Calu3 (cell line): ENCODE measurements around the gene KCND3. TPM values are rescaled to one million over a fixed set of nuclear protein-coding genes. Genes with fewer than 3 reads are reported as not detected.

Experiments used
- BruUV-seq: library from RNA; stranded (reverse); fragments of 400-500 nt; replicated peaks from 2 replicates; lab custom pipeline; 2021; lab: Mats Ljungman, UMichigan
- CTCF ChIA-PET: fragments of 300-600 bp; sonication (Branson Sonifier 250); formaldehyde crosslinking; loops from one replicate; lab custom pipeline; 2022; ENCODE audit warnings: antibody characterized with exemption; lab: Charles Lee
- DNase-seq: peaks from one replicate; pipeline ENCODE4 v3.0.0; 2022
- H3K27ac Mint-ChIP-seq: one replicate; pipeline ENCODE4 v1.8.0; 2022; ENCODE audit warnings: mixed read lengths; ENCODE audit not compliant: unreplicated experiment
- H3K27me3 Mint-ChIP-seq: one replicate; pipeline ENCODE4 v1.8.0; 2022; ENCODE audit warnings: mixed read lengths; ENCODE audit not compliant: unreplicated experiment
- H3K36me3 Mint-ChIP-seq: one replicate; pipeline ENCODE4 v1.8.0; 2022; ENCODE audit warnings: mild to moderate bottlenecking, moderate library complexity, mixed read lengths; ENCODE audit not compliant: insufficient read depth, unreplicated experiment
- H3K4me1 Mint-ChIP-seq: one replicate; pipeline ENCODE4 v1.8.0; 2022; ENCODE audit warnings: mild to moderate bottlenecking, low read depth, mixed read lengths; ENCODE audit not compliant: unreplicated experiment
- H3K4me3 Mint-ChIP-seq: one replicate; pipeline ENCODE4 v1.8.0; 2022; ENCODE audit warnings: mild to moderate bottlenecking, low read depth, moderate library complexity, mixed read lengths; ENCODE audit not compliant: unreplicated experiment
- H3K9me3 Mint-ChIP-seq: one replicate; pipeline ENCODE4 v1.8.0; 2022; ENCODE audit warnings: low read depth, mixed read lengths; ENCODE audit not compliant: unreplicated experiment
- intact Hi-C: fragments of 100-400 bp; cut with micrococcal nuclease; formaldehyde crosslinking; loops from one replicate; pipeline ENCODE4 v1.10.0; 2022; ENCODE audit not compliant: unreplicated experiment
- total RNA-seq: library from RNA; stranded (reverse); gene quantifications from 2 replicates; pipeline ENCODE4 v1.2.3, GENCODE V29; 2022
- TF ChIP-seq, protein P1 (sequence below): fragments of 200-600 bp; IDR thresholded peaks from one replicate; pipeline ENCODE4 v1.8.0; 2022; ENCODE audit warnings: antibody characterized with exemption; ENCODE audit not compliant: unreplicated experiment

The KCND3 gene
- total RNA-seq, 1 experiment from 2014 or later = 0.07 TPM

DNA sequence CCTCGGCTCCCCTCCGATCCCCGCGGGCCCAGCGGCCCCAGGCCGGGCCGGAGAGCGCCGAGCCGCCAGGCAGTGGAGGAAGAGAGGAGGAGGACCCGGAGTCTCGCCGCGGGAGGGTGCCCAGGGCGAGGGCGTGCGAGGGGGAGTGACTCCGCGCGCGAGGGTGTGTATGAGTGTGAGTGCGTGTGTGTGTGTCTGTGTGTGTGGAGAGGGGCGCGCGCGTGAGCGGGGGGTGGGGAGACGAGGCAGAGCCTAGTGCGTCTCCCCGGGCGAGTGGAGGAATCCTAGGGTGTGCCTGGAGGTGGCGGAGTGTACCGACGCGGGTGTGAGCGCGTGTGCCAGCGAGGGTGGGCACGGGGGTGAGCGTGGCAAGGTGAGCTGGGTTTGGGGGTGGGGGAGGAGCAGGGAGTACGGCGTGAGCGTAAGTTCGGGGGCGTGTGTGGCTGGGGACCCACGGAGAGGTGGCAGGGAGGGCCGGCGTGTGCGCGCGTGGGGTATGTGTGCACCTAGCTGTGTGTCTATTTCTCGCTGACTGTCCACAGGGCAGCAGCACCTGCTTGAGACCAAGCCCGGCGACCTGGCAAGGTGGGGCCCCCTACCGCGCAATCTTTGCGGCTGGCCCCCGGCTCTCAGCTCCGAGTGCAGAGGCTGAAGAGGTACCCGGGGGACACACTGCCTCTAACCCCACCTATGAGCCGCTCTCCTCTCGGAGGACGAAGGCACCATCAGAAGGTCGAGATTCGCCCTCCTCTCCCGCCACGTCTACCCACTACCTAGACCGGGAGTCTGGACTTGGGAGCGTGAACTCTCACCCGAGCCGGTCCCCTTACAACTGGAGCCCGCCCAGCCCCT, 784 bp upstream of the KCND3 start:
- Mint-ChIP-seq H3K36me3 (peaks cover 6% of the 10 kb centered on the region), H3K27ac (no peak overlapping the region), H3K4me1 (peaks cover 8% of the 10 kb centered on the region), H3K9me3 (no peaks in the 10 kb centered on the region), H3K27me3 (peaks cover 71% of the 10 kb centered on the region), H3K4me3 (peak overlapping the region; percentile 79)
- intact Hi-C loops = no loop called here
- peak; percentile 2 for DNase-seq
- CTCF ChIA-PET = no interaction called here
- no TSS peak for BruUV-seq
- TF ChIP-seq, protein P1, sequence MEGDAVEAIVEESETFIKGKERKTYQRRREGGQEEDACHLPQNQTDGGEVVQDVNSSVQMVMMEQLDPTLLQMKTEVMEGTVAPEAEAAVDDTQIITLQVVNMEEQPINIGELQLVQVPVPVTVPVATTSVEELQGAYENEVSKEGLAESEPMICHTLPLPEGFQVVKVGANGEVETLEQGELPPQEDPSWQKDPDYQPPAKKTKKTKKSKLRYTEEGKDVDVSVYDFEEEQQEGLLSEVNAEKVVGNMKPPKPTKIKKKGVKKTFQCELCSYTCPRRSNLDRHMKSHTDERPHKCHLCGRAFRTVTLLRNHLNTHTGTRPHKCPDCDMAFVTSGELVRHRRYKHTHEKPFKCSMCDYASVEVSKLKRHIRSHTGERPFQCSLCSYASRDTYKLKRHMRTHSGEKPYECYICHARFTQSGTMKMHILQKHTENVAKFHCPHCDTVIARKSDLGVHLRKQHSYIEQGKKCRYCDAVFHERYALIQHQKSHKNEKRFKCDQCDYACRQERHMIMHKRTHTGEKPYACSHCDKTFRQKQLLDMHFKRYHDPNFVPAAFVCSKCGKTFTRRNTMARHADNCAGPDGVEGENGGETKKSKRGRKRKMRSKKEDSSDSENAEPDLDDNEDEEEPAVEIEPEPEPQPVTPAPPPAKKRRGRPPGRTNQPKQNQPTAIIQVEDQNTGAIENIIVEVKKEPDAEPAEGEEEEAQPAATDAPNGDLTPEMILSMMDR = no peak

DNA sequence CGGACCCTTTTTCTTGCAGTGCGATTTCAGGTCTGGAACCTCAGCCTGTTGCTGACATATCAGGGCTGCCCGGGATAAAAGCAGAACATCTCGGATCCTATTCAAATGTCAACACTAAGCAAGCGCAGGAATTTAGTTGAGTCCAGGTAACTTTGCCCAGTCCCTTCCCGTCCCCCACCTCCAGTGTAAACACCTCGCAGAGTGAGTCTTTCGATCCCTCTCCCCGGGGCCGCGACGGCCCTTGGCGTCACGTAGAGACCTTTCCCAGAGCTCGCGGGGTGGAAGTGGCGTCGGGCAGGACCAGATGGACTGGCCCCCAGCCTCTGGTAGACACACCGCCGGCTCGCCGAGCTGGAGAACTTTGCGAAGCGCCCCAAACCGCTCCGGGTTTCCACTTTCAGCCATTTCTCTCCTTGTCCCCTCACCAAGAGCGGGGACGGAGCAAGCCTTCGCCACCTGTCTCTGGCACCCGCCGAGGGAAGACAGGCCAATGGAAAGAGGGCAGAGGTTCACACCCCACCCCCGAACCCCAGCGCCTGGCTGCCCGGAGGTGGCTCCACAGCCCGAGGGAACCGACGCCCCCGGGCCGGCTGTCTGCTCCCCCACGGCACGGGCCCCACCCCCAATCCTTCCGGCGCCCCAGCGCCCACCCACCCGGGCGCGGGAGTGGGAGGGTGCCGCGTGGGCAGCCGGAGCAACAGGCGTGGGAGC, 570 bp downstream of the KCND3 start:
- TF ChIP-seq, protein P1 = no peak
- no peak overlapping the region for H3K4me3 Mint-ChIP-seq
- peaks cover 71% of the 10 kb centered on the region for H3K27me3 Mint-ChIP-seq
- CTCF ChIA-PET = no interaction called here
- no TSS peak for BruUV-seq
- DNase-seq = no peak
- H3K4me1 Mint-ChIP-seq = peaks cover 8% of the 10 kb centered on the region
- H3K27ac Mint-ChIP-seq = no peak overlapping the region
- intact Hi-C loops = no loop called here
- H3K36me3 Mint-ChIP-seq = peaks cover 6% of the 10 kb centered on the region
- no peaks in the 10 kb centered on the region for H3K9me3 Mint-ChIP-seq

DNA sequence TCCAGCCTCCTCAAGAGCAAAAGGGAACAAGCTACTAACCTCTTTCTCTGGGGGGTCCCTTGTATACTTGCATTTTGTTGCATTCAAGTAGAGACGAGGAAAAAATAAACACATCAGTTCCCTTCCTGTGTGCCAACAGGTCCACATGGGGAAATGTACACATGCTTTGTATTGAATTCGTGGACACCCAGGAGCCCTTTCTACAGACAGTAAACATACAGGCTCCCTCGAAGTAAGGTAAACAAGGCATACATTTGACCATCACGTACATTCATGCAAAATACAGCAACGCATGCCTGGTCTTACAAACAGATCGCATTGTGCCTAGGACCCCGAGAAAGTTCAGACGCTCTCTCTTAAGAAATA, 1.1 kb downstream of the KCND3 start:
- intact Hi-C loops = no loop called here
- no TSS peak for BruUV-seq
- CTCF ChIA-PET = no interaction called here

DNA sequence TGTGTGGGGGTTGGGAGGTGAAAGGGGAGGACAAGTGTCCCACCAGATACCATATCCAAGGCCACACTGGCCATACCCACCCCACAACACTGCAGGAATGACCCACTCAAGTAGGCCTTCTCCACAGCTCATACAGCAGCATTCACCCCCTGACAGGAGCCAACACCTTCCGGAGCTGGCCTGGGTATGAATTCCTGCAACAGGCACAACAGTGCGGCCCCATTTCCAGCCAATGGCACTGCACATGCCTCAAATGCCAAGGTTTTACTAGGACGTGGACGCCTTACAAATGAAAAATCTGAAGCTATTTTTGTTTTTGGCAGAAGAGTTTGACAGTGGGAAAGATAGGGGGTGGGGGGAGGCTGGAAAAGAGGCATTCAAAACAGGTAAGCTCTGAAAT, 2.0 kb downstream of the KCND3 start:
- intact Hi-C loops = no loop called here
- H3K27ac Mint-ChIP-seq = no peak overlapping the region
- no peak overlapping the region for H3K4me3 Mint-ChIP-seq
- no TSS peak for BruUV-seq
- no peak for DNase-seq
- H3K4me1 Mint-ChIP-seq = peaks cover 8% of the 10 kb centered on the region
- no peaks in the 10 kb centered on the region for H3K9me3 Mint-ChIP-seq
- peaks cover 71% of the 10 kb centered on the region for H3K27me3 Mint-ChIP-seq
- TF ChIP-seq, protein P1 = no peak
- H3K36me3 Mint-ChIP-seq = peaks cover 6% of the 10 kb centered on the region
- CTCF ChIA-PET = no interaction called here

More for the DNA sequence above, 1.1 kb downstream of the KCND3 start:
- H3K4me1 Mint-ChIP-seq = peaks cover 8% of the 10 kb centered on the region
- H3K36me3 Mint-ChIP-seq = peaks cover 6% of the 10 kb centered on the region
- TF ChIP-seq, protein P1 = no peak
- no peak overlapping the region for H3K4me3 Mint-ChIP-seq
- H3K27me3 Mint-ChIP-seq = peaks cover 71% of the 10 kb centered on the region
- DNase-seq = no peak
- H3K9me3 Mint-ChIP-seq = no peaks in the 10 kb centered on the region
- no peak overlapping the region for H3K27ac Mint-ChIP-seq
